ENCODE data around the gene ZNF439. TPM values are rescaled to one million over a fixed set of nuclear protein-coding genes. Genes with fewer than 3 reads are reported as not detected.
"Not testable (repeated sequence)": the region's sequence is repeated elsewhere in the genome, so short reads cannot be mapped to it uniquely, and the experiment has no call there.

ZNF439 gene
- total RNA-seq, result 20.2 TPM

- DNase-seq (ENCODE audit: low read depth in 2 of 3, low spot score in 2 of 3), result peak; percentile 53 to 97 (median 89)
These were observed at the start of gene ZNF439 for GRCh38 chr19:11848594-11849469. TSS of gene ZNF439 (plus strand) at chr19:11848726. CDS start at chr19:11848868, 142 bp downstream.

GRCh38 chr19:11806354-11807098 lies 42.0 kb upstream of the ZNF439 start:
- DNase-seq (ENCODE audit: low read depth in 2 of 3, low spot score in 2 of 3), result no peak

- no peak for DNase-seq (ENCODE audit: low read depth in 2 of 3, low spot score in 2 of 3)
These were observed 41.5 kb upstream of the ZNF439 start for GRCh38 chr19:11807099-11807380.

- DNase-seq (ENCODE audit: low read depth in 2 of 3, low spot score in 2 of 3), result no peak
These were observed 34.9 kb upstream of the ZNF439 start for GRCh38 chr19:11813703-11814028.

GRCh38 chr19:11814029-11814699 lies 34.4 kb upstream of the ZNF439 start, which contains the start of gene ZNF440:
TSS of gene ZNF440 (plus strand) at chr19:11814273. CDS start at chr19:11814448, 175 bp downstream.
- peak in 2 of 3 donors; percentile 87 to 89 for DNase-seq (ENCODE audit: low read depth in 2 of 3, low spot score in 2 of 3)

GRCh38 chr19:11814700-11815035 lies 33.9 kb upstream of the ZNF439 start:
- peak in 2 of 3 donors; percentile 18 to 36 for DNase-seq (ENCODE audit: low read depth in 2 of 3, low spot score in 2 of 3)

GRCh38 chr19:11821474-11822109 lies 26.9 kb upstream of the ZNF439 start:
- no peak for DNase-seq (ENCODE audit: low read depth in 2 of 3, low spot score in 2 of 3)

- not testable (repeated sequence) for DNase-seq (ENCODE audit: low read depth in 2 of 3, low spot score in 2 of 3)
These were observed 19.3 kb upstream of the ZNF439 start for GRCh38 chr19:11828957-11829876.

- DNase-seq (ENCODE audit: low read depth in 2 of 3, low spot score in 2 of 3), result peak in 1 of 3 donors; percentile 39
These were observed 16.1 kb upstream of the ZNF439 start for GRCh38 chr19:11832253-11832912.

GRCh38 chr19:11833541-11833940 lies 15.0 kb upstream of the ZNF439 start:
- DNase-seq (ENCODE audit: low read depth in 2 of 3, low spot score in 2 of 3), result no peak

GRCh38 chr19:11835626-11836066 lies 12.9 kb upstream of the ZNF439 start:
- not testable (repeated sequence) for DNase-seq (ENCODE audit: low read depth in 2 of 3, low spot score in 2 of 3)

- no peak for DNase-seq (ENCODE audit: low read depth in 2 of 3, low spot score in 2 of 3)
These were observed 4.8 kb upstream of the ZNF439 start for GRCh38 chr19:11843722-11844121.

GRCh38 chr19:11847615-11848014 lies 911 bp upstream of the ZNF439 start:
- not testable (repeated sequence) for DNase-seq (ENCODE audit: low read depth in 2 of 3, low spot score in 2 of 3)

GRCh38 chr19:11848200-11848593 lies 329 bp upstream of the ZNF439 start:
- DNase-seq (ENCODE audit: low read depth in 2 of 3, low spot score in 2 of 3), result no peak

GRCh38 chr19:11850289-11850688 lies 1.8 kb downstream of the ZNF439 start:
- DNase-seq (ENCODE audit: low read depth in 2 of 3, low spot score in 2 of 3), result not testable (repeated sequence)

GRCh38 chr19:11853358-11853757 lies 4.8 kb downstream of the ZNF439 start:
- DNase-seq (ENCODE audit: low read depth in 2 of 3, low spot score in 2 of 3), result no peak

- no peak for DNase-seq (ENCODE audit: low read depth in 2 of 3, low spot score in 2 of 3)
These were observed 8.2 kb downstream of the ZNF439 start for GRCh38 chr19:11856596-11857250.

- DNase-seq (ENCODE audit: low read depth in 2 of 3, low spot score in 2 of 3), result no peak
These were observed 12.2 kb downstream of the ZNF439 start for GRCh38 chr19:11860721-11861120.

- DNase-seq (ENCODE audit: low read depth in 2 of 3, low spot score in 2 of 3), result no peak
These were observed 12.8 kb downstream of the ZNF439 start for GRCh38 chr19:11861301-11861700.
